ENCODE data around the gene LANCL1.

LANCL1 gene

DNA sequence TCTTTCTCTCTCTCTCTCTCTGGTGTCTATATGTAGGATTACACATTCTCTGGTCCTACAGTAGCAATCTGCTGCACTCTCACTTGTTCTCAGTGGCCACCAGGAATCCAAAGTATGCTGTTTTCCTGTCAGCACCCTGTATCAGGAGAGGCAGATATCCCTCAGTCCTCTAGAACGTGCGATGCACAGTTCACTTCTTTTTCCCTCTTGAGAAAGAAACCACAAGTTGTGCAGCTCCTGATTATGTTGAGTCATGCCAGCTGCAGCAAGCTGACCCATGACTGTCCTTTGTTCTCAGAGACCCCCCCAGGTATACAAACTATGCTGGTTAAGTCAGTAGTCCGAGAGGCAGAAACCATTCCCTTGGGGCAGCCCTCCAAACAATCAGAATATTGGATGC lies 54.6 kb downstream of the LANCL1 start:
- no peak overlapping the region for H3K4me3 ChIP-seq
- H4K20me1 ChIP-seq: no peaks in the 10 kb centered on the region
- peaks cover 16% of the 10 kb centered on the region for H3K36me3 ChIP-seq
- TF ChIP-seq Cebpa-rat (IDR thresholded peaks at IDR 0.05): no peak
- H3K4me1 ChIP-seq: peaks cover 6% of the 10 kb centered on the region; the same call in 1 of the 2 replicates
- no peaks in the 10 kb centered on the region for H3K27me3 ChIP-seq
- no peak overlapping the region for H3K9ac ChIP-seq
- H3K4me2 ChIP-seq: no peak overlapping the region
- no peak overlapping the region for H3K27ac ChIP-seq
- peaks cover 36% of the 10 kb centered on the region for H3K9me3 ChIP-seq

DNA sequence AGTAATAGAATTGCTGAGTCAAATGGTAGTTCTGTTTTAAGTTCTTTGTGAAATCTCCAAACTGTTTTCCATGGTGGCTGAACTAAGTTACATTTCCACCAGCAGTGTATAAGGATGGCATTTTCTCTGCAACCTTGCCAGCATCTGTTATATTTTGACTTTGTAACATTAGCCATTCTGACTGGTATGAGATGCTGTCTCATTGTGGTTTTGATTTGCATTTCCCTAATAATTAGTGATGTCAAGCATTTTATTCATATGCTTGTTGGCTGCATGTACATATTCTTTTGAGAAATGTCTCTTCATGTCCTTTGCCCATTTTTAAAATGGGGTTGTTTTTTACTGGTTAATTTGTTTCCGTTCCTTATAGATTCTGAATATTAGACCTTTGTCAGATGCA lies 63.9 kb downstream of the LANCL1 start:
- 0 out of 2 replicates have a peak, but pooled peaks cover 3% of the 10 kb centered on the region for H3K4me1 ChIP-seq
- no peaks in the 10 kb centered on the region for H4K20me1 ChIP-seq
- H3K9ac ChIP-seq: no peak overlapping the region
- H3K36me3 ChIP-seq: no peaks in the 10 kb centered on the region
- no peak overlapping the region for H3K4me3 ChIP-seq
- no peak overlapping the region for H3K27ac ChIP-seq
- no peak overlapping the region for H3K4me2 ChIP-seq
- H3K27me3 ChIP-seq: no peaks in the 10 kb centered on the region
- no peak for TF ChIP-seq Cebpa-rat (IDR thresholded peaks at IDR 0.05)
- H3K9me3 ChIP-seq: no peaks in the 10 kb centered on the region

DNA sequence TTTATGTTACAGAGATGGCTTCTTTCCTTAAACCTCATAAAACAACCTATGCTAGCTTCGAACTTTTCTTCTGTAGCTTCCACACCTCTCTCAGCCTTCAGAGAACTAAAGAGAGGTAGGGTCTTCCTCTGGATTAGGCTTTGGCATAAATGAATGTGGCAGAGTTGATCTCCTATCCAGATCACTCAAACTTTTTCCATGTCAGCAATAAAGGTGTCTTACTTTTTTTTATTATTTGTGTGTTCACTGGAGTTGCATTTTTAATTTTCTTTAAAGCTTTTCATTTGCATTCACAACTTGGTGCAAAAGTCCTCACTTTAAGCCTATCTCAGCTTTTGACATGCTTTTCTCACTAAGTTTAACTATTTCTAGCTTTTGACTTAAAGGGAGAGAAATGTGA lies 66.0 kb downstream of the LANCL1 start:
- 0 out of 2 replicates have a peak, but pooled peaks cover 3% of the 10 kb centered on the region for H3K4me1 ChIP-seq
- TF ChIP-seq Cebpa-rat (IDR thresholded peaks at IDR 0.05): no peak
- H3K4me3 ChIP-seq: no peak overlapping the region
- no peak overlapping the region for H3K27ac ChIP-seq
- no peaks in the 10 kb centered on the region for H3K27me3 ChIP-seq
- H3K9ac ChIP-seq: no peak overlapping the region
- no peaks in the 10 kb centered on the region for H3K36me3 ChIP-seq
- no peak overlapping the region for H3K4me2 ChIP-seq
- H3K9me3 ChIP-seq: no peaks in the 10 kb centered on the region
- H4K20me1 ChIP-seq: no peaks in the 10 kb centered on the region

DNA sequence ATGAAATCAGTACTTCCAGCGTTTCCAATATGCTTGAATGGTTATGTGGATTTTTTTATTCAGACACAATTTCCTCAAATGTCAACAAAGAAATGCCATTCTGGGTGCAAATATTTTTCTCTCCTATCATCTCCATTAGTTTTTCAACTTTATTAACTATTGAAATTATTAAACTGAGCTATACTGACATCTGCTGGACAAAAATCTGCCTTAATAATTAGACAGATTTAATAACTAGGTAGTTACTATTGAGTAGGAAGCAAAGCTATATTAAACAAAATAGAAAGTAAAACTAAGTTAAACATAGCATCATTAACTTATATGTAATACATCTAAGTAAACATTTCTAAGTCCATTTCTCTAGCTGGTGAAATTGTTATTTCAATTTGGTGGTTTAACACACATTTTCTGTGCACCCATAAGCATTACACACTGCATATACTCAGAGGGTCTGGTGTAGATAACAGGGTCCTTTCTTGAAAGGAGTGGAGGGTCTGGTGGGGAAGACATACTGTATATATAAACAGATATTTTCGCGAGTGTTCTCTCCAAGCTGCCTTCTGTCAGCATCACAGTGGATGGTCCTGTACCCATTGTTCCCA lies 77.0 kb downstream of the LANCL1 start:
- H3K4me2 ChIP-seq: no peak overlapping the region
- no peaks in the 10 kb centered on the region for H3K36me3 ChIP-seq
- H4K20me1 ChIP-seq: no peaks in the 10 kb centered on the region
- H3K27me3 ChIP-seq: no peaks in the 10 kb centered on the region
- no peaks in the 10 kb centered on the region for H3K9me3 ChIP-seq
- no peak overlapping the region for H3K4me3 ChIP-seq
- H3K9ac ChIP-seq: no peak overlapping the region
- H3K4me1 ChIP-seq: no peaks in the 10 kb centered on the region
- H3K27ac ChIP-seq: no peak overlapping the region
- no peak for TF ChIP-seq Cebpa-rat (IDR thresholded peaks at IDR 0.05)

DNA sequence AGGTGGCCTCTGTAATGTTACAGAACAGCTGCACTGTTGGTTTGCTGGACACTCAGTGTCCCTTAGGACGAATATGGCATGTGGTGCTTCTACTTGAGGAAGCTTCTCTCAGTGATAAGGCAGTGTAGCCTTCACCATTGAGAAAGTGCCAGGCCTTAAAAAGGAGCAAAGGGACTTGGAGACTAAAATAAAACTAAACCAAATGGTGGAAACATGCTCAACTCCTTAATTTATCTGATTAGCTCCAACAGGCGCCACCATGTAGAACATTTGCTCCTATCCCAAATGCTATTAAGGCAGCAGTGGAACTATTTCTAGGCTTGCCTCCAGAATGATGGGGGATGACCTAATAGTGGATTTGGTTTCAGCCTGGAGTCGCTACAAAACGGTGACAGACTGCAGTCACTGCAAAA lies 84.1 kb downstream of the LANCL1 start:
- Histone ChIP-seq H3K4me3 (no peak overlapping the region), H3K27ac (no peak overlapping the region), H3K9me3 (no peaks in the 10 kb centered on the region), H3K9ac (no peak overlapping the region), H3K4me2 (no peak overlapping the region), H3K36me3 (no peaks in the 10 kb centered on the region), H4K20me1 (no peaks in the 10 kb centered on the region), H3K27me3 (no peaks in the 10 kb centered on the region), H3K4me1 (no peaks in the 10 kb centered on the region)
- TF ChIP-seq Cebpa-rat (IDR thresholded peaks at IDR 0.05): no peak

DNA sequence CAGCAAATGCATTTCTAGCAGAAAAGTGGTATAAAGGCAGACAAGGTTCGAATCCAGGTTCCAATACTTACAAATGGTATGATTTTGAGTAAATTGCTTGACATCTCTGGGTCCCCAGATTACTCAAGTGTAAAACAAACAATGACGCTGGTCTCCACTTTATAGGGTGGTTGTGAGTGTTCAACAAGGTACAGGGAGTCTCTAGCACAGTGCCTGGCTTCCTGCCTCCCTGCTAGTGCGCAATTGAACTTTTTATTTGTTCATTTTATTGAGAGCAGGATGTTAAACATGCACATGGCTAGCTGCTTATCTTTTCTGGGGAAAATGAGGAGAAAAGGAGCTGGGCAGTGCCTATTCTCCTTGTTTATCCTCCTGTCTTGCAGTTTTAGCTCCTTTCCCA lies 86.7 kb downstream of the LANCL1 start:
- H3K9ac ChIP-seq: no peak overlapping the region
- no peak overlapping the region for H3K4me2 ChIP-seq
- H3K27me3 ChIP-seq: no peaks in the 10 kb centered on the region
- no peaks in the 10 kb centered on the region for H3K9me3 ChIP-seq
- no peaks in the 10 kb centered on the region for H3K36me3 ChIP-seq
- H3K27ac ChIP-seq: no peak overlapping the region
- H3K4me1 ChIP-seq: no peaks in the 10 kb centered on the region
- no peak overlapping the region for H3K4me3 ChIP-seq
- TF ChIP-seq Cebpa-rat (IDR thresholded peaks at IDR 0.05): no peak
- no peaks in the 10 kb centered on the region for H4K20me1 ChIP-seq

- no peaks in the 10 kb centered on the region for H3K36me3 ChIP-seq
- no peak overlapping the region for H3K9ac ChIP-seq
- no peaks in the 10 kb centered on the region for H4K20me1 ChIP-seq
- no peak for TF ChIP-seq Cebpa-rat (IDR thresholded peaks at IDR 0.05)
- H3K27ac ChIP-seq: no peak overlapping the region
- no peak overlapping the region for H3K4me3 ChIP-seq
- H3K4me2 ChIP-seq: no peak overlapping the region
- no peaks in the 10 kb centered on the region for H3K27me3 ChIP-seq
- no peaks in the 10 kb centered on the region for H3K9me3 ChIP-seq
- H3K4me1 ChIP-seq: no peaks in the 10 kb centered on the region
Measured at GRCh38 chr2:210388148-210388547, 88.4 kb downstream of the LANCL1 start.

DNA sequence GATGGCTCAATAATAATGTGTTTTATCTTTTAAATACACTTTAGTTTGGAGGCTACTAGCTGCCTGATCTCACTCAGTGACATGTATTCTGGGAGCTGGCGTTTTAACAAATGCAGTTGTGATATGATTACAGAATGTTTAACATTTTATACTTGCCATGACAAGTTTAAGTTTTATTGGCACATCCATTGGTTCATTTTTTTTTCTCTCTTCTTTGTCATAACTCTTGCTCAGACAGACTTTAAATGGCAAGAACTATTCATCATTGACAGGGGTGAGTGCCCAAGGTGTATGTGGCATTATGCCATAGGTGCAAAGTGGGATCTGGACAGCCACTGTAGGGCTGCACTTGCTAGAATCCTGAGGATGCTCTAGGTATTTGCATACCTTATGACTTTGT lies 89.5 kb downstream of the LANCL1 start:
- Histone ChIP-seq H3K27me3 (no peaks in the 10 kb centered on the region), H4K20me1 (no peaks in the 10 kb centered on the region), H3K4me1 (no peaks in the 10 kb centered on the region), H3K4me3 (no peak overlapping the region), H3K9me3 (no peaks in the 10 kb centered on the region), H3K4me2 (no peak overlapping the region), H3K27ac (no peak overlapping the region), H3K9ac (no peak overlapping the region), H3K36me3 (no peaks in the 10 kb centered on the region)
- TF ChIP-seq Cebpa-rat (IDR thresholded peaks at IDR 0.05): no peak

Measured in BLaER1 (cell line).